ENCODE data around the gene PGGT1B. TPM values are rescaled to one million over a fixed set of nuclear protein-coding genes. Genes with fewer than 3 reads are reported as not detected.

The PGGT1B gene
- total RNA-seq, 1 experiment from 2014 or later, result 59.7 TPM

GRCh38 chr5:115166744-115167393 is 95.8 kb downstream of the PGGT1B start:
- Histone ChIP-seq H3K9me3 (ENCODE audit: control insufficient read depth, low read depth, low read length) (peaks cover 25% of the 10 kb centered on the region), H3K9ac (ENCODE audit: extremely low read depth, insufficient read length, low read length) (no peak overlapping the region), H3K14ac (ENCODE audit: insufficient read depth, low read length) (no peak overlapping the region), H3K23me2 (ENCODE audit: insufficient read length, low read depth, low read length, poor library complexity, severe bottlenecking) (peaks cover 8% of the 10 kb centered on the region), H2AFZ (ENCODE audit: low read length) (no peak overlapping the region), H2BK12ac (ENCODE audit: insufficient read length, low read depth, low read length) (no peak overlapping the region), H3K56ac (ENCODE audit: insufficient read length, low read depth, low read length) (no peak overlapping the region), H4K20me1 (ENCODE audit: control insufficient read depth, insufficient read depth, insufficient read length) (no peaks in the 10 kb centered on the region), H3K79me2 (ENCODE audit: insufficient read depth, low read length) (0 out of 2 replicates have a peak, but pooled peaks cover 5% of the 10 kb centered on the region), H4K5ac (ENCODE audit: insufficient read length, low read depth, low read length) (no peak overlapping the region), H3K27me3 (ENCODE audit: insufficient read depth, low read length) (peaks cover 3% of the 10 kb centered on the region; the same call in 1 of the 2 replicates), H3T11ph (ENCODE audit: low read length) (no peak overlapping the region), H2BK20ac (ENCODE audit: low read depth, low read length, poor library complexity, severe bottlenecking) (no peak overlapping the region), H3K79me1 (ENCODE audit: insufficient read depth, low read depth, low read length, poor library complexity, severe bottlenecking) (no peaks in the 10 kb centered on the region), H2AK5ac (ENCODE audit: insufficient read length, low read length) (no peak overlapping the region), H2BK15ac (ENCODE audit: low read depth, low read length) (no peak overlapping the region), H2BK120ac (ENCODE audit: low read depth, low read length, poor library complexity, severe bottlenecking) (no peak overlapping the region), H4K8ac (replicated peaks; ENCODE audit: insufficient read length, low read depth, low read length) (no peak overlapping the region), H2BK5ac (ENCODE audit: insufficient read length, low read length) (no peak overlapping the region), H3K23ac (ENCODE audit: insufficient read length, low read depth, low read length) (no peak overlapping the region), H4K91ac (ENCODE audit: insufficient read length, low read depth, low read length) (no peak overlapping the region), H3K27ac (ENCODE audit: insufficient read length, low read depth, low read length) (no peak overlapping the region), H3K4me1 (ENCODE audit: insufficient read depth, low read length) (no peaks in the 10 kb centered on the region), H3K4ac (ENCODE audit: low read depth, low read length) (no peak overlapping the region), H3K18ac (ENCODE audit: insufficient read length, low read depth, low read length) (no peak overlapping the region), H3K4me2 (ENCODE audit: insufficient read depth, insufficient read length, low read length) (no peak overlapping the region)
- peaks cover 28% of the 10 kb centered on the region for H3K27me3 Mint-ChIP-seq (ENCODE audit: low read depth)
- WGBS (ENCODE audit: extremely low coverage, insufficient read length, low lambda C conversion rate), result no CpG with 5 or more reads among the region's 12 CpGs
- peaks cover 47 to 55% (median 49%) of the 10 kb centered on the region in 3 experiments for H3K36me3 Mint-ChIP-seq (ENCODE audit: insufficient read depth in 1 of 3, low read depth in 3 of 3)
- H3K4me3 Mint-ChIP-seq, result no peak overlapping the region
- peaks cover 13 to 14% of the 10 kb centered on the region in 2 experiments for H3K4me1 Mint-ChIP-seq
- peaks cover 44 to 47% of the 10 kb centered on the region in 2 experiments for H3K9me3 Mint-ChIP-seq
- no peak for TF ChIP-seq CTCF (conservative IDR thresholded peaks at IDR 0.05)
- no peak for DNase-seq
- H3K27ac Mint-ChIP-seq, result no peak overlapping the region
